Measurements from ENCODE around the gene C22orf23.

GRCh38 chr22:37924386-37925065, 28.9 kb downstream of the C22orf23 start:
- TF ChIP-seq CTCF (conservative IDR thresholded peaks at IDR 0.05 in 1 of 2, IDR thresholded peaks at IDR 0.05 in 1 of 2; ENCODE audit: extremely low read depth in 1 of 2, insufficient read depth in 1 of 2, low read depth in 1 of 2, low read length in 2 of 2) = no peak
- no peak for TF ChIP-seq EZH2 (IDR thresholded peaks at IDR 0.05; ENCODE audit: borderline replicate concordance, low read length)

Measured in mammary epithelial cell (primary cell).